HEK293T (cell line): ENCODE data around the gene PHETA2.
"Not testable (repeated sequence)": the region's sequence is repeated elsewhere in the genome, so short reads cannot be mapped to it uniquely, and the experiment has no call there.

Experiments
- HDGF ChIP-seq: fragments of 450-650 bp; IDR thresholded peaks from 2 replicates; pipeline ENCODE4 v1.6.1; 2017; ENCODE audit warnings: antibody characterized with exemption, borderline replicate concordance
- NFRKB ChIP-seq: fragments of 450-650 bp; IDR thresholded peaks from 2 replicates; pipeline ENCODE4 v1.6.1; 2016; ENCODE audit warnings: mild to moderate bottlenecking, moderate library complexity
- SP1 ChIP-seq: fragments of 450-650 bp; IDR thresholded peaks from 2 replicates; pipeline ENCODE4 v1.6.1; 2017
- SUZ12 ChIP-seq: fragments of 450-650 bp; IDR thresholded peaks from 2 replicates; pipeline ENCODE4 v1.6.1; 2016; ENCODE audit warnings: mild to moderate bottlenecking

DNA sequence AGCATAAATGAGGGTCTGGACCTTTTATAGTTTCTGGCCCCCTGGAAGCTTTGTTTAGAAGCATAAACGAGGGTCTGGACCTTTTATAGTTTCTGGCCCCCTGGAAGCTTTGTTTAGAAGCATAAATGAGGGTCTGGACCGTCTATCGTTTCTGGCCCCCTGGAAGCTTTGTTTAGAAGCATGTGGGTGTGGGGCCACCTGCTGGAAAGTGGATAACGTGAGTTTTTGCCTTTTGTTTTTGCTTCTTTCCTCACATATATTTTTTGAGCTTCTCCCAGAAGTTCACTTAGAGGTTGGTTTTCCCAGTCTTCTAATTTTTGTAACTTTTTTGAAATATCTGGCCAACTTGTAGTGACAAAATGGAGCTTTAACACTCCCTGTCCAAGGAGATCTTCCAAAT is 38.7 kb downstream of the PHETA2 start:
- not testable (repeated sequence) for TF ChIP-seq HDGF, SP1, SUZ12, NFRKB
